ENCODE results near the gene DHRSX.

The DHRSX gene

GRCh38 chrX:2452317-2452784 is 48.4 kb downstream of the DHRSX start:
- DNase-seq: no peak

- no peak for DNase-seq
Observed at GRCh38 chrX:2451501-2452316, 49.1 kb downstream of the DHRSX start.

GRCh38 chrX:2450681-2451080 is 50.1 kb downstream of the DHRSX start:
- DNase-seq: no peak

GRCh38 chrX:2449135-2449886 is 51.5 kb downstream of the DHRSX start:
- DNase-seq: no peak

- DNase-seq: no peak
Observed at GRCh38 chrX:2447484-2447883, 53.3 kb downstream of the DHRSX start.

GRCh38 chrX:2446815-2447214 is 54.0 kb downstream of the DHRSX start:
- DNase-seq: no peak

- no peak for DNase-seq
Observed at GRCh38 chrX:2445662-2446623, 54.8 kb downstream of the DHRSX start.

GRCh38 chrX:2442694-2443093 is 58.1 kb downstream of the DHRSX start:
- DNase-seq: no peak

GRCh38 chrX:2441466-2441865 is 59.3 kb downstream of the DHRSX start:
- DNase-seq: no peak

GRCh38 chrX:2439613-2440012 is 61.2 kb downstream of the DHRSX start:
- no peak for DNase-seq

GRCh38 chrX:2435465-2435864 is 65.3 kb downstream of the DHRSX start:
- DNase-seq: no peak

GRCh38 chrX:2434270-2435163 is 66.3 kb downstream of the DHRSX start:
- no peak for DNase-seq

- DNase-seq: no peak
Observed at GRCh38 chrX:2432298-2432863, 68.4 kb downstream of the DHRSX start.

GRCh38 chrX:2430265-2430825 is 70.4 kb downstream of the DHRSX start:
- no peak for DNase-seq

- no peak for DNase-seq
Observed at GRCh38 chrX:2427737-2428136, 73.0 kb downstream of the DHRSX start.

- DNase-seq: no peak
Observed at GRCh38 chrX:2427147-2427546, 73.6 kb downstream of the DHRSX start.

- DNase-seq: no peak
Observed at GRCh38 chrX:2426289-2426882, 74.4 kb downstream of the DHRSX start.

- DNase-seq: no peak
Observed at GRCh38 chrX:2425286-2426071, 75.3 kb downstream of the DHRSX start.

- no peak for DNase-seq
Observed at GRCh38 chrX:2424317-2424716, 76.5 kb downstream of the DHRSX start.

GRCh38 chrX:2423899-2424298 is 76.9 kb downstream of the DHRSX start:
- DNase-seq: no peak

All from NCI-H446 treated with DMSO at 0.1 percent for 48 hours (cell line).